GM12875 (cell line): Measurements from ENCODE around the gene TOP3B.

ENCODE experiments used
- H3K4me3 ChIP-seq: one replicate; pipeline ENCODE4 v1.5.1; 2011; ENCODE audit warnings: low read depth, low read length, control low read depth
- TF ChIP-seq, protein P1 (sequence below): IDR thresholded peaks from 2 replicates; pipeline ENCODE4 v1.5.1; 2011; ENCODE audit warnings: low read depth, mild to moderate bottlenecking, control low read depth, inconsistent platforms, low read length, moderate library complexity, borderline replicate concordance; ENCODE audit not compliant: insufficient read depth

The TOP3B gene

DNA sequence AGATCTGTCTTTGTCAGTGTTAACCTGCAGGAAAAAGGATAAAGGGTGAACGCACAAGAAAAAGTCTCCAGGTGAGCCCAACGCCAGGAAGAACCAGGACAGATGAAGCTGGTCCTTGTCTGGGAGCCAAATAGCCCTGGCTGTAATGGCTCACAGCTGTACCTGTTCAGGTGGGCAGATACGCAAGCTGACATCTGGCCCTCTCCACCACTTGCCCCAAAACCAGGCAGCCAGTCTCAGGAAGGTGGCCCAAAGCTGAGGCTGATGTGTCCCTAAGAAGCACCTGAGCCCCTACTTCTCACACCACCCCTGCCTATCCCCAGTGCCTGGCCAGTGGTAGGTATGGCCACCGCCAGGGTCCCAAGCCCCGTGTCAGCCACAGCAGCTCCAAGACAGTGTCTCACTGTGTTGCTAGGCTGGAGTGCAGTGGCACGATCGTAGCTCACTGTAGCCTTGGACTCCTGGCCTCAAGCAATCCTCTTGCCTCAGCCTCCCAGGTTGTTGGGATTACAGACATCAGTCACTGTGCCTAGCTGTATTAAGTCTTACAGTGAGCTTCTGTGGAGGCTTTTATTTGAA lies 14.8 kb downstream of the TOP3B start:
- no peak overlapping the region for H3K4me3 ChIP-seq

DNA sequence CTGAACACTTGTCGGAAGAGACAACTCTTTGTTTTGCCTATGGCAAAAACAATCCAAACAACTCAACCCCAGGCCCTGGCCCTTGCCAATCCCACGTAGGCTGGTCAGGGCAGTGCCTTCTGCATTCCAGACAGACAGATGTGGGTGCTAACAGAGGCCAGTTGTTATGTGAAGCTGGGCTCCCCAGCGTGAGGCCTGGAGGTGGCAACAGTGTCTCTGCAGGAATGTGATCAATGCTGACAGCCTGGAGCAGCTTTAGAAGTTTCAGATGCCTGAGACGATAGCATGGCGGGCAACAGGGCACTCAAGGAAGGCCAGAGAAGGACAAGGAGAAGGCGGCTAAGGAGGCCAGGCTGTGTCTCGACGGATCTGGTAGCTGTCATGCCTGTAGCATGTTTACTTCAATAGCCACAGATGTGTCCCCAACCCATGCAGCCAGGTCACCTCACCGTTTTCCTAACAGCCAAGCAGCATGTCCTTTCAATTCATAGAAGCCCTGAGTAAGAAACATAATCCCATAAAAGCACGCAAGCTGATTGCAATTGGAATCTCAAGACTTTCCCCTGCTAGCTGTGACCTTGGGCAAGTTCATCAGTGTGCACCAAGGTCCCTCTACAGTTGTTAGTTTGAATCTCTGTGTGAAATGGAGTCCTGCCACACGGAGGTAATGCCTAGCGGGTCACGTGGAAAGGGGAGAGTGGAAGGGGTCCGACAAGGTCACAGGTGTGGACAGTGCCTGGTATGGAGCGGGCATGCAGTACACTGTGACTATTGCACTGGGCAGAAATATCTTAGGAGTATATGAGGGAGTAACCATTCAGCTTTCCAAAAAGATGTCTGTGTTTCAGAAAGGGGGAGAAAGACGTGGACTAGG lies 15.7 kb downstream of the TOP3B start:
- no peak overlapping the region for H3K4me3 ChIP-seq
- TF ChIP-seq, protein P1, sequence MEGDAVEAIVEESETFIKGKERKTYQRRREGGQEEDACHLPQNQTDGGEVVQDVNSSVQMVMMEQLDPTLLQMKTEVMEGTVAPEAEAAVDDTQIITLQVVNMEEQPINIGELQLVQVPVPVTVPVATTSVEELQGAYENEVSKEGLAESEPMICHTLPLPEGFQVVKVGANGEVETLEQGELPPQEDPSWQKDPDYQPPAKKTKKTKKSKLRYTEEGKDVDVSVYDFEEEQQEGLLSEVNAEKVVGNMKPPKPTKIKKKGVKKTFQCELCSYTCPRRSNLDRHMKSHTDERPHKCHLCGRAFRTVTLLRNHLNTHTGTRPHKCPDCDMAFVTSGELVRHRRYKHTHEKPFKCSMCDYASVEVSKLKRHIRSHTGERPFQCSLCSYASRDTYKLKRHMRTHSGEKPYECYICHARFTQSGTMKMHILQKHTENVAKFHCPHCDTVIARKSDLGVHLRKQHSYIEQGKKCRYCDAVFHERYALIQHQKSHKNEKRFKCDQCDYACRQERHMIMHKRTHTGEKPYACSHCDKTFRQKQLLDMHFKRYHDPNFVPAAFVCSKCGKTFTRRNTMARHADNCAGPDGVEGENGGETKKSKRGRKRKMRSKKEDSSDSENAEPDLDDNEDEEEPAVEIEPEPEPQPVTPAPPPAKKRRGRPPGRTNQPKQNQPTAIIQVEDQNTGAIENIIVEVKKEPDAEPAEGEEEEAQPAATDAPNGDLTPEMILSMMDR = no peak

More for the DNA sequence above, 14.8 kb downstream of the TOP3B start:
- TF ChIP-seq, protein P1 = no peak

DNA sequence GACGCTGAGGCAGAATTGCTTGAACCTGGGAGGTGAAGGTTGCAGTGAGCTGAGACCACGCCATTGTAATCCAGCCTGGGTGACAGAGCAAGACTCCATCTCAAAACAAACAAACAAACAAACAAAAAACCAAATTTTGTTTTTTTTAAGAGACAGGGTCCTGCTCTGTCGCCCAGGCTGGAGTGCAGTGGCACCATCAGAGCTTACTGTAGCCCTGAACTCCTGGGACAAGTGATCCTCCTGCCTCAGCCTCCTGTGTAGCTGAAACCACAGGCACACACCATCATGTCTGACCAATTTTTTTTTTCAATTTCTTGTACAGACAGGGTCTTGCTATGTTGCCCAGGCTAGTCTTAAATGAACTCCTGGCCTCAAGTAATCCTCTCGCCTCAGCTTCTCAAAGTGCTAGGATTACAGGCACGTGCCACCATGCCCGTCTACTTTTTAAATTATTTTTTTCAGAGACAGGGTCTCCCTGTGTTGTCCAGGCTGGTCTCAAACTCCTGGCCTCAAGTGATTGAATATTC lies 16.8 kb downstream of the TOP3B start:
- TF ChIP-seq, protein P1 = no peak
- no peak overlapping the region for H3K4me3 ChIP-seq

DNA sequence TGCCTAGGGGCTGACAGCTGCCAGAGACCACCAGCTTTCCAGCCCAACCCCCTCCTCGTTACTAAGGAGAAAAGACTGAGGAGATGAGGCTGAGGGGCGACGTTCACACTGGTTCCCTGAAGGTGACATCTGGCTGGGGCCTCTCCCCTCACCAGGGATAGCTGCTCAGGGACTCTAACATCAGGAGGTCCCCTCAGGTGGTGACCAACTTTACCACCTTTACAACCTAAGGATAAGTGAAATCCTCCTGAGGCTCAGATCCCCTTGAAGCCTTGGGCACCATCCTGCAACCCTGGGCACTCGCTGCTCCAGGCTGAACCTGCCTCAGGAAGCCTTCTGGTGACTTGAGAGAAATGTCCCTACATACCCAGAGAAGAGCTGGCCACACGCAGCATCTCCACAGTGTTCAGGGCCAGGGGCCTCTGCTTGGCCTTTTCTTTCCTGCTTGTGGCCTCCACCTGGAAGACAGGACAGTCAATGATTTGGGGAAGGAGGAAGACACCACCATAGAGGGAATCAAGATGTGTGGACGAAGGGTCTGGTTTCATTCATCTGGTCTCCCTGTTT lies 17.6 kb downstream of the TOP3B start:
- TF ChIP-seq, protein P1 = no peak
- H3K4me3 ChIP-seq = no peak overlapping the region

DNA sequence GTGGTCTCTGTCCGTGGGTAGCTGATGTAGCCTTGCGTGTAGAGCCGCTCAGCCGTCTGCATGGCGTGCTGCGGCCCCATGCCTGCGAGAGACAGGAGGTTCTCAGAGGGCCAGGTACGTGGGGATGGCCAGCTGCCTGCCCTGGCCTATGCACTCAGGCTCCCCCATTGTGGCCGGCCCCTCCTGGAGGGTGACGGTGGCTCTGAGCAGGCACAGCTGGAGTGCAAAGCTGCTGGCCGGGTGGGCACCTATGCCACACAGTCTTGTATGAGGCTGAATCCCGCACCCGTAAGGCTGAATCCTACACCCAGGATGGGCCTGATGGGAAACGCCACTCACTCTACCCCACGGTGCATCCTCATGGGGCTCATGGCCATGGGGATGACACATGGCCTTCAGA lies 18.4 kb downstream of the TOP3B start:
- H3K4me3 ChIP-seq = no peak overlapping the region
- TF ChIP-seq, protein P1 = no peak

DNA sequence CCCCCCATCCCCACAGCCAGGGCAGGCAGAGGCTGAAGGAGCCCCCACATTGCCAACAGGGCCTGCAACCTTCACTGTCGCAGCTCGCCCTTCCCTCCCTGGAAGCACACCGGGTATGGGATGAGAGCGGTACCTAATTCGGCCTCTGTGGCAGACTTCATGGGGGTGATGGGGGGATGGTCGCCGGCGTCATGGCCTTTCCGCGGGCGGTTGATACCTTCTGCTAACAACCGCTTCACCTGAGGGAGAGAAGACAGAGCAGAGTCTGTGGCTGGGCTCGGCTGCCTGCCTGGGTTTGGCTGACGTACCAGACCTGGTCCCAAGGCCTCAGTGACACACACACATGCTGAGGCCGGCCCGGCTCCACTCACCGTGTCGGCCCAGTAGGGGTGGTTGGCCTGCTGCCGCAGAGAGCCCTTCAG lies 18.8 kb downstream of the TOP3B start:
- H3K4me3 ChIP-seq = no peak overlapping the region
- TF ChIP-seq, protein P1 = no peak
